GM12878 (cell line): Measurements from ENCODE around the gene RBM18. TPM values are rescaled to one million over a fixed set of nuclear protein-coding genes. Genes with fewer than 3 reads are reported as not detected.

Experiments
- ASH2L ChIP-seq: fragments of 300-600, 200-600 bp; sonication (generic); IDR thresholded peaks from 2 replicates; pipeline ENCODE4 v1.6.1; 2017; ENCODE audit warnings: low read depth, mild to moderate bottlenecking, borderline replicate concordance
- ATF2 ChIP-seq: IDR thresholded peaks from 2 replicates; pipeline ENCODE4 v1.6.1; 2012; ENCODE audit warnings: low read length, inconsistent platforms
- ATF3 ChIP-seq: IDR thresholded peaks from 2 replicates; pipeline ENCODE4 v1.6.1; 2011; ENCODE audit warnings: low read depth, mild to moderate bottlenecking, low read length, moderate library complexity, borderline replicate concordance; ENCODE audit errors: extremely low read depth
- ATF7 ChIP-seq: fragments of 450-650 bp; IDR thresholded peaks from 2 replicates; pipeline ENCODE4 v1.6.1; 2016; ENCODE audit warnings: low read depth, mild to moderate bottlenecking
- CBX5 ChIP-seq: sonication (generic); IDR thresholded peaks from 2 replicates; pipeline ENCODE4 v1.6.1; 2016; ENCODE audit warnings: low read depth, moderate library complexity, mild to moderate bottlenecking, inconsistent platforms
- CREB1 ChIP-seq: IDR thresholded peaks from 2 replicates; pipeline ENCODE4 v1.6.1; 2012; ENCODE audit warnings: low read depth, mild to moderate bottlenecking, inconsistent platforms
- EGR1 ChIP-seq, 2 experiments: IDR thresholded peaks; 1 replicate in 1 of 2; 2 replicates in 1 of 2; pipeline ENCODE4 v1.6.1; 2011 to 2012; ENCODE audit warnings: low read depth in 2 of 2, low read length in 2 of 2, borderline replicate concordance in 1 of 2, mild to moderate bottlenecking in 1 of 2, moderate library complexity in 1 of 2
- EP300 ChIP-seq, 2 experiments: fragments of 150-350 bp in 1 of 2; IDR thresholded peaks; 2 replicates each; pipeline ENCODE4 v1.6.1; 2011 to 2012; ENCODE audit warnings: low read depth in 2 of 2, low read length in 2 of 2, borderline replicate concordance in 1 of 2, improper control_type of control experiment in 1 of 2, inconsistent platforms in 1 of 2; ENCODE audit not compliant: control insufficient read depth in 1 of 2
- HCFC1 ChIP-seq: fragments of 150-350 bp; IDR thresholded peaks from 2 replicates; pipeline ENCODE4 v1.6.1; 2014; ENCODE audit warnings: low read length
- HDGF ChIP-seq: fragments of 450-650 bp; IDR thresholded peaks from 2 replicates; pipeline ENCODE4 v1.6.1; 2016; ENCODE audit warnings: antibody characterized with exemption
- IRF4 ChIP-seq: IDR thresholded peaks from 2 replicates; pipeline ENCODE4 v1.6.1; 2011; ENCODE audit warnings: low read depth, low read length
- KDM1A ChIP-seq: fragments of 200-600 bp; sonication (generic); IDR thresholded peaks from 2 replicates; pipeline ENCODE4 v1.6.1; 2016; ENCODE audit warnings: borderline replicate concordance
- LARP7 ChIP-seq: fragments of 450-650 bp; IDR thresholded peaks from 2 replicates; pipeline ENCODE4 v1.6.1; 2017; ENCODE audit warnings: mild to moderate bottlenecking
- NR2C1 ChIP-seq: fragments of 450-650 bp; IDR thresholded peaks from 2 replicates; pipeline ENCODE4 v1.6.1; 2017; ENCODE audit warnings: antibody characterized with exemption, mild to moderate bottlenecking, moderate library complexity
- PML ChIP-seq: IDR thresholded peaks from 2 replicates; pipeline ENCODE4 v1.6.1; 2012; ENCODE audit warnings: low read length, inconsistent platforms
- POLR2AphosphoS5 ChIP-seq: IDR thresholded peaks from 2 replicates; pipeline ENCODE4 v1.6.1; 2011; ENCODE audit warnings: mild to moderate bottlenecking, low read length, inconsistent platforms
- RB1 ChIP-seq: fragments of 450-650 bp; formaldehyde crosslinking; IDR thresholded peaks from 2 replicates; pipeline ENCODE4 v1.6.1; 2017; ENCODE audit warnings: mild to moderate bottlenecking, borderline replicate concordance
- SMAD1 ChIP-seq: fragments of 450-650 bp; IDR thresholded peaks from 2 replicates; pipeline ENCODE4 v1.6.1; 2018; ENCODE audit warnings: mild to moderate bottlenecking, low read depth; ENCODE audit not compliant: partially characterized antibody
- SRF ChIP-seq, 2 experiments: IDR thresholded peaks; 2 replicates each; pipeline ENCODE4 v1.6.1; 2011; ENCODE audit warnings: low read depth in 2 of 2, low read length in 2 of 2, mild to moderate bottlenecking in 1 of 2, moderate library complexity in 1 of 2
- TAF1 ChIP-seq: IDR thresholded peaks from 2 replicates; pipeline ENCODE4 v1.6.1; 2011; ENCODE audit warnings: mild to moderate bottlenecking, low read depth, low read length, borderline replicate concordance
- TARDBP ChIP-seq: IDR thresholded peaks from 2 replicates; pipeline ENCODE4 v1.6.1; 2016; ENCODE audit warnings: borderline replicate concordance
- TCF3 ChIP-seq: IDR thresholded peaks from 2 replicates; pipeline ENCODE4 v1.6.1; 2012; ENCODE audit warnings: low read depth, mild to moderate bottlenecking, low read length, borderline replicate concordance; ENCODE audit not compliant: insufficient read depth
- YY1 ChIP-seq: IDR thresholded peaks from 2 replicates; pipeline ENCODE4 v1.6.1; 2011; ENCODE audit warnings: low read depth, mild to moderate bottlenecking, low read length
- ZNF274 ChIP-seq: IDR thresholded peaks from one replicate; pipeline ENCODE4 v1.8.0; 2011; ENCODE audit not compliant: insufficient read length, insufficient read depth
- ZNF622 ChIP-seq: fragments of 450-650 bp; IDR thresholded peaks from 2 replicates; pipeline ENCODE4 v1.6.1; 2017; ENCODE audit warnings: mild to moderate bottlenecking, inconsistent platforms
- ZSCAN29 ChIP-seq: fragments of 450-650 bp; IDR thresholded peaks from 2 replicates; pipeline ENCODE4 v1.6.1; 2017; ENCODE audit warnings: mild to moderate bottlenecking, moderate library complexity
- polyA plus RNA-seq, 11 experiments: library from polyadenylated mRNA; depleted of rRNA in 4 of 11; unstranded in 6 of 11; stranded (reverse) in 5 of 11; fragments of >200 nt; fragmentation: Nextera tagmentation in 4 of 11; fragmentation: Illumina TruSeq in 1 of 11; extraction: Ambion mirVana in 4 of 11; extraction: Trizol in 1 of 11; gene quantifications; 1 replicate in 1 of 11; 2 replicates in 10 of 11; pipeline versions ENCODE4 v1.2.1 to v1.2.3, GENCODE V29; 2011 to 2016; ENCODE audit warnings: inconsistent platforms in 2 of 11, missing spikeins in 2 of 11, low read depth in 1 of 11
- total RNA-seq, 4 experiments: library from RNA; depleted of rRNA in 3 of 4; stranded (reverse); fragments of >200 nt in 3 of 4; fragmentation: Illumina TruSeq in 1 of 4; extraction: Trizol in 1 of 4; gene quantifications; 2 replicates each; pipeline versions ENCODE4 v1.2.1 to v1.2.3, GENCODE V29; 2013 to 2021

Gene RBM18
- total and polyA plus RNA-seq, 10 of the 15 experiments (the other 5 are each of a cell fraction or from before 2014, with no cell fraction given): 6.4 to 46.8 (median 30.4) TPM

- TF ChIP-seq EGR1 (IDR thresholded peaks at IDR 0.05; ENCODE audit: borderline replicate concordance in 1 of 2, low read depth in 2 of 2, low read length in 2 of 2) (peak in 1 of 2 experiments; percentile 89; a peak in 1 of 3 replicates), ZSCAN29 (peak; percentile 78; the same call in 1 of the 2 replicates), CREB1 (peak; percentile 100), TCF3 (peak; percentile 96), TAF1 (peak; percentile 73; the same call in 1 of the 2 replicates), PML (peak; percentile 80; the same call in 1 of the 2 replicates), IRF4 (0 out of 2 replicates have a peak, but pooled peaks have one; percentile 20), ATF2 (no peak), ATF7 (peak; percentile 54; the same call in 1 of the 2 replicates), ASH2L (no peak), LARP7 (peak; percentile 91; the same call in 1 of the 2 replicates), HCFC1 (peak; percentile 69), EP300 (IDR thresholded peaks at IDR 0.05; ENCODE audit: borderline replicate concordance in 1 of 2, control insufficient read depth in 1 of 2, low read depth in 2 of 2, low read length in 2 of 2) (peak; percentile 10 to 66; a peak in 3 of 4 replicates), KDM1A (no peak), ATF3 (peak; percentile 63; the same call in 1 of the 2 replicates), HDGF (peak; percentile 56; the same call in 1 of the 2 replicates), ZNF622 (no peak), POLR2AphosphoS5 (peak; percentile 83; the same call in 1 of the 2 replicates), YY1 (peak; percentile 27; the same call in 1 of the 2 replicates), SRF (IDR thresholded peaks at IDR 0.05; ENCODE audit: low read depth in 2 of 2, low read length in 2 of 2) (peak; percentile 12 to 75; a peak in 3 of 4 replicates), TARDBP (peak; percentile 81), CBX5 (no peak), ZNF274 (no peak), SMAD1 (no peak), RB1 (peak; percentile 42; the same call in 1 of the 2 replicates), NR2C1 (peak; percentile 73; the same call in 1 of the 2 replicates)
Observed at GRCh38 chr9:122264360-122265148, at the start of gene RBM18, which contains the start of gene MRRF (continued).
